CD4-positive, alpha-beta T cell (primary cell): ENCODE data around the gene ZCCHC7. TPM values are rescaled to one million over a fixed set of nuclear protein-coding genes. Genes with fewer than 3 reads are reported as not detected.

Source experiments
- ATAC-seq: fragments of 200-7000 bp; cut with Tn5 transposase; one replicate; pipeline ENCODE4 v1.10.0; 2022; ENCODE audit warnings: mild to moderate bottlenecking; ENCODE audit not compliant: poor library complexity
- CTCF ChIA-PET: fragments of 350-600 bp; sonication (Branson Sonifier 250); formaldehyde crosslinking; loops from one replicate; lab custom pipeline; 2021; ENCODE audit warnings: antibody characterized with exemption, inconsistent platforms; lab: Charles Lee
- POLR2A ChIA-PET: fragments of 350-600 bp; sonication (Branson Sonifier 250); formaldehyde crosslinking; loops from one replicate; lab custom pipeline; 2021; ENCODE audit warnings: antibody characterized with exemption, inconsistent platforms; lab: Charles Lee
- DNase-seq, 14 experiments: peaks; one replicate each; pipeline ENCODE4 v3.0.0-alpha.2; 2013 to 2020; ENCODE audit warnings: mixed read lengths in 2 of 14
- H3K27ac ChIP-seq, 2 donors: one replicate each; pipeline versions ENCODE4 v1.5.1 to v1.7.0; 2013; ENCODE audit warnings: low read length in 2 of 2, low read depth in 1 of 2, mild to moderate bottlenecking in 1 of 2
- H3K27me3 ChIP-seq, 2 experiments: 1 replicate in 1 of 2; 2 replicates in 1 of 2; pipeline versions ENCODE4 v1.6.1 to v1.7.0; 2013; ENCODE audit warnings: low read length in 2 of 2, control low read depth in 1 of 2, mild to moderate bottlenecking in 1 of 2, moderate library complexity in 1 of 2; ENCODE audit not compliant: insufficient read depth in 2 of 2, control insufficient read depth in 1 of 2
- H3K36me3 ChIP-seq: one replicate; pipeline ENCODE4 v1.6.1; 2013; ENCODE audit warnings: low read length, control low read depth; ENCODE audit not compliant: insufficient read depth
- H3K4me1 ChIP-seq: one replicate; pipeline ENCODE4 v1.6.1; 2013; ENCODE audit warnings: low read length, control low read depth; ENCODE audit not compliant: insufficient read depth
- H3K4me3 ChIP-seq: one replicate; pipeline ENCODE4 v1.5.1; 2013; ENCODE audit warnings: mild to moderate bottlenecking, low read length, moderate library complexity
- H3K9me3 ChIP-seq, 2 experiments: 1 replicate in 1 of 2; 2 replicates in 1 of 2; pipeline versions ENCODE4 v1.6.1 to v1.7.0; 2013; ENCODE audit warnings: low read length in 2 of 2, mild to moderate bottlenecking in 2 of 2, control low read depth in 1 of 2, moderate library complexity in 1 of 2; ENCODE audit not compliant: control insufficient read depth in 1 of 2, insufficient read depth in 1 of 2
- H3K27ac Mint-ChIP-seq: one replicate; pipeline ENCODE4 v1.8.0; 2020; ENCODE audit warnings: mixed read lengths
- H3K27me3 Mint-ChIP-seq: one replicate; pipeline ENCODE4 v1.8.0; 2021; ENCODE audit warnings: mixed read lengths
- H3K36me3 Mint-ChIP-seq: one replicate; pipeline ENCODE4 v1.8.0; 2021; ENCODE audit warnings: low read depth, mixed read lengths
- H3K4me1 Mint-ChIP-seq: one replicate; pipeline ENCODE4 v1.8.0; 2021; ENCODE audit warnings: low read depth, mixed read lengths
- H3K4me3 Mint-ChIP-seq: one replicate; pipeline ENCODE4 v1.8.0; 2020; ENCODE audit warnings: mild to moderate bottlenecking, mixed read lengths
- H3K9me3 Mint-ChIP-seq: one replicate; pipeline ENCODE4 v1.8.0; 2020; ENCODE audit warnings: mixed read lengths
- intact Hi-C, 2 experiments: fragments of 100-400 bp; cut with DNase I in 1 of 2; cut with micrococcal nuclease in 1 of 2; formaldehyde crosslinking; loops; one replicate each; pipeline versions ENCODE4 v1.15.1 to v1.9.0; 2023 to 2025; cut with DNase I, micrococcal nuclease
- total RNA-seq, 174 experiments: library from RNA in 2 of 174; stranded (reverse) in 2 of 174; gene quantifications; one replicate each; pipeline ENCODE4 v1.2.3 and lab custom pipeline; 2021 to 2026
- TF ChIP-seq, protein P1 (sequence below): fragments of 200-600 bp; IDR thresholded peaks from one replicate; pipeline ENCODE4 v1.8.0; 2022; ENCODE audit warnings: antibody characterized with exemption, mild to moderate bottlenecking

The ZCCHC7 gene
- total RNA-seq, 2 experiments from 2014 or later, result 40.7 to 41.0 TPM

DNA sequence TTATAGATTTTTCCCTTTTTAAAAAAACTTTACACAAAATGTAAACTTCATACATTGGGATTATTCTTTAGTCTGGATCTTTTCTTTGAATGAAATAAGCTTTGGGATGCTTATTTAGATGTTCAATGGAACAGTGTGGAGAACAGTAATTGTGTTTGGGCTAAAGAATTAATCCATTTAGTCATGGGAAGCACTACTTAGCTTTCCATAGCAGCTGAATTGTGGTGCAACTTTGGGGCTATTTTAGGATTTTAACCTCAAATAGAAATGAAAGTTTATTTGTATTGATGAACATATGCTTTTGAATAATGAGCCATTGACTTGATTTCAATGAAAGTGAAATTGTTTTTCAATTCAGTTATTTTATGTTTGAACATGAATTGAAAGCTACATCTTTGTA lies 72.4 kb downstream of the ZCCHC7 start:
- Histone ChIP-seq H3K36me3 (peaks cover 10% of the 10 kb centered on the region), H3K9me3 (no peaks in the 10 kb centered on the region), H3K27ac (no peak overlapping the region), H3K4me3 (no peak overlapping the region), H3K4me1 (peaks cover 3% of the 10 kb centered on the region), H3K27me3 (no peaks in the 10 kb centered on the region)
- intact Hi-C loops, result loop anchor here in 1 of 2 experiments (10.0 kb wide), 1 partner anchor 1138 kb away; no protein-coding TSS in a partner anchor
- Mint-ChIP-seq H3K9me3 (peaks cover 2% of the 10 kb centered on the region), H3K36me3 (peaks cover 41% of the 10 kb centered on the region), H3K4me1 (peaks cover 45% of the 10 kb centered on the region), H3K27me3 (no peaks in the 10 kb centered on the region), H3K4me3 (no peak overlapping the region), H3K27ac (no peak overlapping the region)
- POLR2A ChIA-PET, result no interaction called here
- TF ChIP-seq, protein P1, sequence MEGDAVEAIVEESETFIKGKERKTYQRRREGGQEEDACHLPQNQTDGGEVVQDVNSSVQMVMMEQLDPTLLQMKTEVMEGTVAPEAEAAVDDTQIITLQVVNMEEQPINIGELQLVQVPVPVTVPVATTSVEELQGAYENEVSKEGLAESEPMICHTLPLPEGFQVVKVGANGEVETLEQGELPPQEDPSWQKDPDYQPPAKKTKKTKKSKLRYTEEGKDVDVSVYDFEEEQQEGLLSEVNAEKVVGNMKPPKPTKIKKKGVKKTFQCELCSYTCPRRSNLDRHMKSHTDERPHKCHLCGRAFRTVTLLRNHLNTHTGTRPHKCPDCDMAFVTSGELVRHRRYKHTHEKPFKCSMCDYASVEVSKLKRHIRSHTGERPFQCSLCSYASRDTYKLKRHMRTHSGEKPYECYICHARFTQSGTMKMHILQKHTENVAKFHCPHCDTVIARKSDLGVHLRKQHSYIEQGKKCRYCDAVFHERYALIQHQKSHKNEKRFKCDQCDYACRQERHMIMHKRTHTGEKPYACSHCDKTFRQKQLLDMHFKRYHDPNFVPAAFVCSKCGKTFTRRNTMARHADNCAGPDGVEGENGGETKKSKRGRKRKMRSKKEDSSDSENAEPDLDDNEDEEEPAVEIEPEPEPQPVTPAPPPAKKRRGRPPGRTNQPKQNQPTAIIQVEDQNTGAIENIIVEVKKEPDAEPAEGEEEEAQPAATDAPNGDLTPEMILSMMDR, result no peak
- DNase-seq, result no peak
- no peak for ATAC-seq
- CTCF ChIA-PET, result no interaction called here

DNA sequence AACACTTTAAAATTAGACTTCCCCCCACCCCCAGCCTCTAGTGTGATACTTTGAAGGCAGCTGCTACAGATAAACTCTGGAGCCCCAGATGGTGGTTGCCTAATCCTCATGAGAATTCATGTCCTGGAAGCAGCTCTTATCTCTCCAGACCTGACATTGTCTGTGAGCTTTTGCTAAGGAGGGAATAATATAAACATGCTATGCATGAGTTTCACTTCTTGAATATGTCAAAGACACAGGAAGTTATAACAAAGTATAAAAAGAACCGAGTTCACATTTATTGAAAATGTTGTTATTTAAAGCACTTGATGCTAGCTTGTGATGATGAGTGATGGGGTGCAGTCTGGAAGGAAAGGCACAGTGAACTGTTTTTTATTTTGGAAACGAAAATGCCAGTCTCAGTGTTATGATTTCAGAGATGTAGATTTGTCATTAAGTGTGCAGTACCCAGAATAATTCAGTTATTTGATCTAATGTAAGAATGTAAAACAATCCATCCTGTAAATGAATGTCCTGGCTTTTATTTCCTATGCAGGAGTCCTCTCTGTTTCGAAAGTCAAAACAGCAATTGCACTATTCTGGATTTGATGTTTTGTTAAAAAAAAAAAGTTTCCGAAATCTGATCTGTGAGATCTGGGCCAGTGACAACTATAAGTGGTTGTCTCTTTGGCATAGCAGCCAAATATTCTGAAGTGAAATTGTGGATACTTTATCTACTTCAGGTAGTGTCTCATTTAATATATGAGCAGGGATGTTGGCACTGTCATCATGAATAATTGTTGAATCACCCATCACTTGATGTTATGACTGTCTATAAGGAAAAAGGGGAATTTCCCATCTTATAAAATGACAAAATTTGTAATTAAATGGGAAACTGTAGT lies 77.0 kb downstream of the ZCCHC7 start:
- ChIA-PET POLR2A (interaction anchor here (0.6 to 1.0 kb wide), 4 partner anchors 10 to 126 kb away, joined by 3 to 4 read pairs (median 3); partner anchors contain the start of gene ZCCHC7), CTCF (interaction anchor here (1.4 kb wide), 1 partner anchor 15 kb away, joined by 3 read pairs; no protein-coding TSS in a partner anchor)
- DNase-seq (peak in 4 of 14 experiments; percentile 4 to 21 (median 11)), ATAC-seq (no peak)
- peaks cover 71% of the 10 kb centered on the region for H3K4me1 Mint-ChIP-seq
- H3K4me3 Mint-ChIP-seq, result no peak overlapping the region
- Histone ChIP-seq H3K36me3 (no peaks in the 10 kb centered on the region), H3K4me3 (no peak overlapping the region), H3K27me3 (no peaks in the 10 kb centered on the region), H3K4me1 (peaks cover 3% of the 10 kb centered on the region), H3K9me3 (no peaks in the 10 kb centered on the region), H3K27ac (no peak overlapping the region)
- TF ChIP-seq, protein P1, result no peak
- no peaks in the 10 kb centered on the region for H3K27me3 Mint-ChIP-seq
- no peaks in the 10 kb centered on the region for H3K9me3 Mint-ChIP-seq
- intact Hi-C loops, result loop anchor here in 1 of 2 experiments (10.0 kb wide), 1 partner anchor 1143 kb away; no protein-coding TSS in a partner anchor
- H3K27ac Mint-ChIP-seq, result peak overlapping the region; percentile 57
- H3K36me3 Mint-ChIP-seq, result peaks cover 27% of the 10 kb centered on the region

DNA sequence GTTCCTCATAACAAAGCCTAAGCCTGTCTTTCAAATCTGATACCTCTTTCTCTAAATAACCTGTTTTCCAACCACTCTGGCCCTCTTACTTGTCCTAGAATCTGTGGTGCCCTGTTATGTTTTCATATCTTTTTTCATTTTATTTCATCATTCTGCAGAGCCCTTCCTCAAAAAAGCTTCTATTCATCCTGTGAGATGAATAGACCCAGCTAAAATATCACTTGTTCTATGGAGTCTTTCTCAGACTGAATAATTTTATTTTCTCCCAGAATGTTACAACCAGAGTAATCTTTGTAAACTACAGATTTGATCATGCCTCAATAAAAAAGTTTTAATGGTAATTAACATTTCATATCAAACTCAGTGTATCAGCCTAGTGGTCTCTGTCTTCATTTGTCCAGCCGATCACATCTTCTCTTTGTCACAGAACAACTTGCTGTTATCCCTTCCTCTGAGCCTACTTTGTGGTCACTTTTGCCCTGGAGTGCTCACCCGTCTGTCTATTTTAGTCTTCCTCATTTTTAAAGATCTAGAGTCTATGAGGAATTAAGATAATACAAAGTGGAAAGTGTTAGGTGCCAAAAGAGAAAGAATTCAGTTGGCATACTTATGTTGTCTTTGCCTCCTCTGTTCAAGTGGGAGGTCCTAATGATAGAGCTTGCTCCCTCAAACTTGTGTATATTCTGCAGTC lies 77.8 kb downstream of the ZCCHC7 start:
- intact Hi-C loops, result loop anchor here in 1 of 2 experiments (10.0 kb wide), 1 partner anchor 1143 kb away; no protein-coding TSS in a partner anchor
- TF ChIP-seq, protein P1, result no peak
- H3K36me3 ChIP-seq, result peaks cover 3% of the 10 kb centered on the region
- no peaks in the 10 kb centered on the region for H3K9me3 Mint-ChIP-seq
- no peak overlapping the region for H3K4me3 ChIP-seq
- CTCF ChIA-PET, result interaction anchor here (1.6 kb wide), 1 partner anchor 10 kb away, joined by 3 read pairs; no protein-coding TSS in a partner anchor
- H3K4me3 Mint-ChIP-seq, result no peak overlapping the region
- POLR2A ChIA-PET, result no interaction called here
- DNase-seq (peak in 1 of 14 experiments; percentile 10), ATAC-seq (no peak)
- no peaks in the 10 kb centered on the region for H3K9me3 ChIP-seq
- H3K27ac Mint-ChIP-seq, result peak overlapping the region; percentile 19
- no peaks in the 10 kb centered on the region for H3K27me3 Mint-ChIP-seq
- peaks cover 3% of the 10 kb centered on the region for H3K4me1 ChIP-seq
- H3K36me3 Mint-ChIP-seq, result peaks cover 30% of the 10 kb centered on the region
- H3K27ac ChIP-seq, result no peak overlapping the region
- no peaks in the 10 kb centered on the region for H3K27me3 ChIP-seq
- peaks cover 68% of the 10 kb centered on the region for H3K4me1 Mint-ChIP-seq
